GM12878 (cell line): ENCODE results near the gene ARHGAP12.

Experiments
- CTCF ChIP-seq, 3 experiments: IDR thresholded peaks in 2 of 3; conservative IDR thresholded peaks in 1 of 3; 2 replicates each; pipeline ENCODE4 v1.5.1; 2011; ENCODE audit warnings: low read depth in 3 of 3, low read length in 3 of 3, mild to moderate bottlenecking in 3 of 3, control low read depth in 2 of 3, moderate library complexity in 2 of 3, inconsistent platforms in 1 of 3, mixed read lengths in 1 of 3; ENCODE audit not compliant: control insufficient read depth in 2 of 3, insufficient read depth in 1 of 3; ENCODE audit errors: extremely low read depth in 1 of 3
- HDAC2 ChIP-seq: fragments of 200-600 bp; sonication (generic); IDR thresholded peaks from 2 replicates; pipeline ENCODE4 v1.6.1; 2017
- MAX ChIP-seq: IDR thresholded peaks from 2 replicates; pipeline ENCODE4 v1.6.1; 2012; ENCODE audit warnings: low read depth, low read length, improper control_type of control experiment
- SREBF2 ChIP-seq: IDR thresholded peaks from 2 replicates; pipeline ENCODE4 v1.6.1; 2012; ENCODE audit warnings: mild to moderate bottlenecking, low read length
- STAT1 ChIP-seq: fragments of 450-650 bp; conservative IDR thresholded peaks from 2 replicates; pipeline ENCODE4 v1.6.1; 2014; ENCODE audit warnings: antibody characterized with exemption, mild to moderate bottlenecking
- ZNF687 ChIP-seq: fragments of 450-650 bp; IDR thresholded peaks from 2 replicates; pipeline ENCODE4 v1.6.1; 2017; ENCODE audit warnings: mild to moderate bottlenecking, moderate library complexity

- TF ChIP-seq HDAC2 (no peak), MAX (no peak), CTCF (IDR thresholded peaks at IDR 0.05 in 2 of 3, conservative IDR thresholded peaks at IDR 0.05 in 1 of 3; ENCODE audit: control insufficient read depth in 2 of 3, extremely low read depth in 1 of 3, insufficient read depth in 1 of 3, low read depth in 3 of 3, low read length in 3 of 3) (no peak), STAT1 (no peak), SREBF2 (no peak), ZNF687 (no peak)
Observed at GRCh38 chr10:31940839-31941653, 12.4 kb upstream of the ARHGAP12 start.
